GM10847 (cell line): ENCODE data around the gene TAS2R20.

ENCODE experiments used
- POLR2A ChIP-seq: IDR thresholded peaks from 2 replicates; pipeline ENCODE4 v1.6.1; 2011; ENCODE audit not compliant: insufficient read length; ENCODE audit errors: extremely low read depth

Gene TAS2R20

DNA sequence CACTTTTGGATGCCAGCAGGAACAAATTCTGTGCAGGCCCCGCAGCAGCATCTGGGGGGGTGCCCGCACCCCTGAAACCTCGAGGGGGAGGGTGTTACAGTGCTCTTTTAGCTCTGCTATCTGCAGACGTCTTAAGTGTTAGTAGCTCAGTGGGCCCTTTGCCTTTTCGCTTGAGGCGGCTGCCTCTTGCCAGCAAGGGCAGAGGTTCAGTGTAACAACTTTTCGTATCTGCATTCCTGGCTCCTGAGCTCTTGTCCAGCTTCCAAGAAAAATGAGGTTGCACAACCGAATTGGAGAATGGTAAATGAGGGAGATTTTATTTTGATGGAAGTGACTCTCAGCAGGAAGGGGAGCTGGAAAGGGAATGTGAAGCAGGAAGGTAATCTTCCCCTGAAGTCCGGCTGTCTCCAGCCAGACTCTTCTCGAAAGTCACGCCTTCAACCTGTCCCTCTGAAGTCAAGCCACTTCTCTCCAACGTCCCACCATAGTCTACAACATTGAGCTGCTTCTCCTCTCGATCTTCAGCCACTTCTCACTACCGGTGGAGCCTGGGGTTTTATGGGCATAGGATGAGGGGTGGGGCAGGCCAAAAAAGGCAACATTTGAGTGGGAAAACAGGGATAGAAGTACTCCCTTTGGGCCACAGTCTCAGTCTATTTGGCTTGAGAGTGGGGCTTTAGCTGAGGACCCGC, 29.2 kb downstream of the TAS2R20 start:
- TF ChIP-seq POLR2A, result no peak

DNA sequence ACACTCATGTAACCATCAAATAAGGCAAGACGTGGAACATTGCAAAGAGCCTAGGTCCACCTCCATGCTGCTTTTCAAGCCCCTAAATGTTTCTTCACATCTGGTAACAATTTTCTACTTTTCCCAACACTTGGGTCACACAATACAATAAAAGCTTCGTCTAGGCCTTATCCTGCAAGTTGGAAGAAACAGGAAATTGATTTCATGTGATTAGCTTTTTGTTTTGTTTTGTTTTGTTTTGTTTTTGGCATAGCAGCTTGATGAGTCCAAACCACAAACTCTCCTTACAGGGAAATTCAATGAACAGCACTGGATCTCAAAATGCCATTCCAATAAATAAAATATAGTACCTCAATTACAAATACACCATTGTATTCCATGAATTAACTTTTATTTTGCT, 30.7 kb downstream of the TAS2R20 start:
- TF ChIP-seq POLR2A, result no peak

DNA sequence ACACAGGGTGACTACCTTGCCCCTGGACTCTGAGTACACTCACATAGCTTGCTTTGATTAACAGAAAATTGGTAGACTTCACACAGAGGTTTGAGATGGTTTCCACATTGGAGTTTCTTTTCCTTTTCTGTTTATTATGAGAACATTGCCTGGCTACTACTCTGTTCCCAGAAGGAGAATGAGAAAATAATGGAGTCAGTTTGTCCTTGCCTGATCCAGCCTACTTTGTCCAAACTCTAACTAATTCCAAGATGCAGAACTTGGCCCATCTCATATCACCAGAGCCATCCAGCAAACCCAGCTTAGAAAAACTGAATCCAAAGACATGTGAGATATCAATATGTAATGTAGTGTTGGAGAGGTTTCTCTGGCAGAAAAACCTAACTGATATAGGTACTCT, 31.8 kb downstream of the TAS2R20 start:
- TF ChIP-seq POLR2A, result no peak

DNA sequence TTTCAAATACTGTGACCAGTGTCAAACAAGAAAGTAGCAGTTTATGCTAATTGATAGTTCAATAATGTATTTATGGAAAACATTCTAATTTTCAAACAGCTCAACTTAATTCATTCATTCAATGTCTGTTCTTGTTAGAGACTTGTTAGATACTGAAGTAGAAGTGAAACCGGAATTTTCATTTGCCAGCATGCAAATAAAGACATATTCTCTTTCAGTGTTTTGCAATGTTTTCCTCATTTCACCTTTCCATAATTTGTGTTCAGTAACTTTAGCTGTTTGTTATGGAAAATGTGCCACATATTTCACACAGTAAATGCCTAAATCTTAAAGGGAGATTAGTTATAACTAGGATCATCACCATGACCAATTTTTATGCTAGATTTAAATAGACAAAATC, 32.6 kb downstream of the TAS2R20 start:
- TF ChIP-seq POLR2A, result no peak

DNA sequence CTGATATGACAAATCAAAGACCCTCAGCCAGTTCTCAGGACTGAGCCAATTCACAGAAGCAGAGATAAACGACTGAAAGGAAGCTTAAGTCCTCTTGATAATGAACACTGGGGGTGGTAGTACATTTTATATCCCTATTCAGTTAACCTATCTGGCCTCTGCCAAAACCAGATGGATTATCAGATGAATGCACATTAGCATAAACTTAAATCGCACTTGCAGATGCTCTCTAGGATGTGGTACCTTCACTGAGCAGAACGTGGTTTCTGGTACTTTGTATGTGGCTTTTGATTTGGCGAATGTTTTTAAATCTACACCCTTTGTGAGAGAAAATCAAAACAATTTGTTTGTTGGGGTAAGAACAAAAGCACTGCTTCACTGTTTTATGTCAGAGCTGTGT, 37.9 kb downstream of the TAS2R20 start:
- TF ChIP-seq POLR2A, result no peak

DNA sequence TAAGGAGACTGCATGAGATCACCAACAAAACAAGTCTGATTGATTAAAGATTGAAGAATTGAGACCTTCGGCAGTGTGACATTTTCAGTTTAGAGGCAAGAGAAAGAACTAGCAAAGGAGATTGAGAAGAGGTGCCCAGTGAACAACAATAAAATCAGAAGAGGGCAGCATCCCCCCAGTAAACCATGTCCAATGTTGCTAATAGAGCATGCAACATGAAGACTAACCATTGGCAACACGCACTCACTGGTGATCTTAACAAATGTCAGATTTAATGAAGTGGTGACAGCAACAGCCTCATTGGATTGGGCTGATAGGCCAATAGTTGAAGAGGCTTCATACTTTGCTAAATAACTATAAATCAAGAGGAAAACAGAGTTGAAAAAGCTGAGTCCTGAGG, 38.3 kb downstream of the TAS2R20 start:
- no peak for TF ChIP-seq POLR2A

DNA sequence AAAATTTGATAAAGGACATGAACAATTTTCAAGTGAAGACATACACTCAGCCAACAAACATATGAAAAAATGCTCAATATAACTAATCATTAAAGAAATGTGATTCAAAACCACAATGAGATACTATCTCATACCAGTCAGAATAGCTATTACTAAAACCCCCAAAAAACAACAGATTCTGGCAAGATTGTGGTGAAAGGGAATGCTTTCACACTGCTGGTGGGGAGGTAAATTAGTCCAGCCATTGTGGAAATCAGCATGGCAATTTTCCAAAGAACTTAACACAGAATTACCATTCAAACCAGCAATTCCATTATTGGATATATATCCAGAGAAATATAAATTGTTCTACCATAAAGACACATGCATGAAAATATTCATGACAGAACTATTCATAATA, 40.4 kb downstream of the TAS2R20 start:
- no peak for TF ChIP-seq POLR2A

DNA sequence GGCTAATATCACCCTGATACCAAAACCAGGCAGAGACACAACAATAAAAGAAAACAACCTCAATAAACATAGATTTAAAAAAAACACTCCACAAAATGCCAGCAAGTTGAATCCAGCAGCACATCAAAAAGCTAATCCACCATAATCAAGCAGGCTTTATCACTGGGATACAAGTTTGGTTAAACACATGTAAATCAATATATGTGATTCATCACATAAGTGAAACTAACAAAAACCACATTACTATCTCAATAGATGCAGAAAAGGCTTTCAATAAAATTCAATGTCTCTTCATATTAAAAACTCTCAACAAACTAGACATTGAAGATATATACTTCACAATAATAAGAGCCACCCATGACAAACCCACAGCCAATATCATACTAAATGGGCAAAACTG, 42.0 kb downstream of the TAS2R20 start:
- no peak for TF ChIP-seq POLR2A

DNA sequence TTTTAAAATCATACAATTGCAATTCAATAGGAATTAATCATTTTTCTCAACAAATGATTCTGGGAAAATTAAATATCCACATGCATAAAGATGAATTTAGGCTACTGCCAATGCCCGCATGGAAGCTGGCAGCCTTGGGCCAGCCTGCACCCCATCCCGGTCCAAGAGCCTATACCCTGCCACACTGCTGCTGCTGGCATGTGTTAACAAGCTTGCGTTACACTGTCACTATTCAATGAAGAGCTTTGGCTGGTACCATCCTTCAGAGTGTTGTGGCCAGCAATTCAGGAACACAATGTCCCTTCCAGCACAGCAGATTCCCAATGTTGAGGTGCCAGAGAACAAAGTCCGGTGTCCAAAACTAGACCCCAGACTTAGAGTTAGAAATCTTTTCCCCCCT, 45.5 kb downstream of the TAS2R20 start:
- TF ChIP-seq POLR2A, result no peak
